ENCODE measurements around the gene ZNF576.

DNA sequence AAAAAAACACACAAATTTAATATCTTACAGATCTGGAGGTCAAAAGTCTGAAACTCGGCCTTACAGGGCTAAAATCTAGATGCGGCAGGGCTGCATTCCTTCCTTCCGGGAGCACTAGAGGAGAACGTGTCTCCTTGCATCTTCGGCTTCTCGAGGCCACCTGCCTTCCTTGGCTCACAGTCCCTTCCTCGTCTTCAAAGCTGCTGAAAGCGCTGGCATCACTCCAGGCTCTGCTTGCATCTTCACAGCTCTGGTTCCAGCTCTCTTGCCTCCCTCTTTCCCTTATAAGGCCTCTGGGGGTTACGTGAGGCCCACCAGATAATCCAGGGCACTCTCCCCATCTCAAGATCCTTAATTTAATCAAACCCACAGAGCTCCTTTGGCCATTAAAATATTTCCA lies 31.6 kb upstream of the ZNF576 start:
- no peak for TF ChIP-seq CEBPB (IDR thresholded peaks at IDR 0.05; ENCODE audit: borderline replicate concordance, low read depth, low read length)
- TF ChIP-seq ZFX (CRISPR knock-in tag; IDR thresholded peaks at IDR 0.05; ENCODE audit: low read depth) = no peak
- TF ChIP-seq, protein P1, sequence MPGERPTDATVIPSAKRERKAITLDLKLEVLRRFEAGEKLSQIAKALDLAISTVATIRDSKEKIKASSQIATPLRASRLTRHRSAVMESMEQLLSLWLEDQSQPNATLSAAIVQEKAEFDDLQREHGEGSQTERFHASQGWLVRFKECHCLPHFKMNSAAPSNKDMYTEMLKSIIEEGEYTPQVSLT (CRISPR knock-in tag; IDR thresholded peaks at IDR 0.05; ENCODE audit: borderline replicate concordance, low read depth) = no peak
- TF ChIP-seq HNRNPK (IDR thresholded peaks at IDR 0.05; ENCODE audit: low read depth, low read length, poor library complexity, severe bottlenecking) = no peak
- TF ChIP-seq GATAD1 (CRISPR knock-in tag; IDR thresholded peaks at IDR 0.05) = no peak
- TF ChIP-seq ZBTB20 (CRISPR knock-in tag; IDR thresholded peaks at IDR 0.05; ENCODE audit: borderline replicate concordance, low read depth) = no peak
- TF ChIP-seq, protein P2, sequence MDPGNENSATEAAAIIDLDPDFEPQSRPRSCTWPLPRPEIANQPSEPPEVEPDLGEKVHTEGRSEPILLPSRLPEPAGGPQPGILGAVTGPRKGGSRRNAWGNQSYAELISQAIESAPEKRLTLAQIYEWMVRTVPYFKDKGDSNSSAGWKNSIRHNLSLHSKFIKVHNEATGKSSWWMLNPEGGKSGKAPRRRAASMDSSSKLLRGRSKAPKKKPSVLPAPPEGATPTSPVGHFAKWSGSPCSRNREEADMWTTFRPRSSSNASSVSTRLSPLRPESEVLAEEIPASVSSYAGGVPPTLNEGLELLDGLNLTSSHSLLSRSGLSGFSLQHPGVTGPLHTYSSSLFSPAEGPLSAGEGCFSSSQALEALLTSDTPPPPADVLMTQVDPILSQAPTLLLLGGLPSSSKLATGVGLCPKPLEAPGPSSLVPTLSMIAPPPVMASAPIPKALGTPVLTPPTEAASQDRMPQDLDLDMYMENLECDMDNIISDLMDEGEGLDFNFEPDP (CRISPR knock-in tag; conservative IDR thresholded peaks at IDR 0.05) = no peak
- TF ChIP-seq, protein P3, sequence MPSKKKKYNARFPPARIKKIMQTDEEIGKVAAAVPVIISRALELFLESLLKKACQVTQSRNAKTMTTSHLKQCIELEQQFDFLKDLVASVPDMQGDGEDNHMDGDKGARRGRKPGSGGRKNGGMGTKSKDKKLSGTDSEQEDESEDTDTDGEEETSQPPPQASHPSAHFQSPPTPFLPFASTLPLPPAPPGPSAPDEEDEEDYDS (CRISPR knock-in tag; IDR thresholded peaks at IDR 0.05) = no peak
